Thyroid gland (tissue), 4 donors: ENCODE data around the gene SND1.

Experiments
- CTCF ChIP-seq, 6 experiments: fragments of 200-600 bp in 3 of 6; fragments of 450-650 bp in 3 of 6; sonication (generic) in 3 of 6; IDR thresholded peaks; one replicate each; pipeline ENCODE4 v1.5.1; 2016 to 2019; ENCODE audit warnings: antibody characterized with exemption in 6 of 6, mild to moderate bottlenecking in 2 of 6, inconsistent platforms in 1 of 6, moderate library complexity in 1 of 6
- POLR2A ChIP-seq, 2 donors: fragments of 450-650 bp; IDR thresholded peaks; one replicate each; pipeline ENCODE4 v1.6.1; 2017; ENCODE audit warnings: antibody characterized with exemption in 2 of 2, mild to moderate bottlenecking in 2 of 2, moderate library complexity in 1 of 2

GRCh38 chr7:127620406-127621233 lies 31.4 kb upstream of the SND1 start:
- TF ChIP-seq POLR2A (IDR thresholded peaks at IDR 0.05) (no peak), CTCF (IDR thresholded peaks at IDR 0.05) (no peak)
